ENCODE results near the gene CENPF.

Gene CENPF

DNA sequence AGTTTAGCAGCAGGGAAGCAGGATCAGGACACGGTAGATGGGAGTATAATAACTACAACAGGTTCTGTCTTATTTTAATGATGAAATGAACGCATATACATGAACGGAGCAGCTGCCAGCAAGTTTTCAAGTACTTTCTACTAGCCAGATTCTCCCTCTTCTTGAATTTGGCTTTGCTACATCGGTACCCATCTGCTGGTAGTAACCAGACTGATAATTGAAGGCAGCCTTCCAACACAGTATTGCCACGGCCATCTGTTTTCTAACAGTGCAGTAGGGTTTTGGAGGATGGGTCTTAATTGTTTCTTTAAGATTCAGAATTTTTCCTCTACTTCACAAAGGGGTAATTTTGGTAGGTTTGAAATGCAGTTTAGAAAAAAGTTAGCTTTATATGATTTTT lies 33.4 kb downstream of the CENPF start:
- H4K20me1 ChIP-seq (ENCODE audit: insufficient read depth, low read length), result no peaks in the 10 kb centered on the region
- H3K9me3 ChIP-seq (ENCODE audit: low read length), result no peaks in the 10 kb centered on the region
- no peak overlapping the region for H3K4me2 ChIP-seq (ENCODE audit: low read length)
- no peak overlapping the region for H3K4me3 ChIP-seq (ENCODE audit: low read depth, low read length, poor library complexity, severe bottlenecking)
- H3K27me3 ChIP-seq (ENCODE audit: insufficient read depth, low read length), result no peaks in the 10 kb centered on the region
- H3K9ac ChIP-seq (ENCODE audit: low read length), result no peak overlapping the region
- H3K27ac ChIP-seq (ENCODE audit: low read depth, low read length, poor library complexity, severe bottlenecking), result no peak overlapping the region
- TF ChIP-seq CTCF (IDR thresholded peaks at IDR 0.05; ENCODE audit: low read length), result no peak
- TF ChIP-seq EZH2 (IDR thresholded peaks at IDR 0.05; ENCODE audit: borderline replicate concordance, low read length), result no peak
- H2AFZ ChIP-seq (ENCODE audit: low read length), result no peak overlapping the region
- no peaks in the 10 kb centered on the region for H3K4me1 ChIP-seq (ENCODE audit: insufficient read depth, low read length, severe bottlenecking)
- no peaks in the 10 kb centered on the region for H3K79me2 ChIP-seq (ENCODE audit: insufficient read depth, low read length)
- H3K9me2 ChIP-seq (ENCODE audit: low read depth, low read length), result no peaks in the 10 kb centered on the region
- H3K36me3 ChIP-seq (ENCODE audit: insufficient read depth, low read length), result peaks cover 100% of the 10 kb centered on the region
- no peaks in the 10 kb centered on the region for H3F3A ChIP-seq (ENCODE audit: insufficient read depth, low read length)

- H3K9me2 ChIP-seq (ENCODE audit: low read depth, low read length), result no peaks in the 10 kb centered on the region
- H2AFZ ChIP-seq (ENCODE audit: low read length), result no peak overlapping the region
- no peak for TF ChIP-seq CTCF (IDR thresholded peaks at IDR 0.05; ENCODE audit: low read length)
- TF ChIP-seq EZH2 (IDR thresholded peaks at IDR 0.05; ENCODE audit: borderline replicate concordance, low read length), result no peak
- H3K36me3 ChIP-seq (ENCODE audit: insufficient read depth, low read length), result peaks cover 100% of the 10 kb centered on the region
- no peaks in the 10 kb centered on the region for H3K4me1 ChIP-seq (ENCODE audit: insufficient read depth, low read length, severe bottlenecking)
- H3K9me3 ChIP-seq (ENCODE audit: low read length), result no peaks in the 10 kb centered on the region
- H3K4me3 ChIP-seq (ENCODE audit: low read depth, low read length, poor library complexity, severe bottlenecking), result no peak overlapping the region
- H3K9ac ChIP-seq (ENCODE audit: low read length), result no peak overlapping the region
- no peak overlapping the region for H3K4me2 ChIP-seq (ENCODE audit: low read length)
- no peaks in the 10 kb centered on the region for H3F3A ChIP-seq (ENCODE audit: insufficient read depth, low read length)
- no peaks in the 10 kb centered on the region for H3K27me3 ChIP-seq (ENCODE audit: insufficient read depth, low read length)
- no peaks in the 10 kb centered on the region for H3K79me2 ChIP-seq (ENCODE audit: insufficient read depth, low read length)
- H3K27ac ChIP-seq (ENCODE audit: low read depth, low read length, poor library complexity, severe bottlenecking), result no peak overlapping the region
- no peaks in the 10 kb centered on the region for H4K20me1 ChIP-seq (ENCODE audit: insufficient read depth, low read length)
Observed at GRCh38 chr1:214637125-214637524, 34.1 kb downstream of the CENPF start.

GRCh38 chr1:214637722-214638458 lies 34.9 kb downstream of the CENPF start:
- H3K79me2 ChIP-seq (ENCODE audit: insufficient read depth, low read length), result no peaks in the 10 kb centered on the region
- no peak overlapping the region for H2AFZ ChIP-seq (ENCODE audit: low read length)
- H3K4me1 ChIP-seq (ENCODE audit: insufficient read depth, low read length, severe bottlenecking), result no peaks in the 10 kb centered on the region
- H3K4me2 ChIP-seq (ENCODE audit: low read length), result no peak overlapping the region
- H3K36me3 ChIP-seq (ENCODE audit: insufficient read depth, low read length), result peaks cover 100% of the 10 kb centered on the region
- no peak overlapping the region for H3K9ac ChIP-seq (ENCODE audit: low read length)
- no peaks in the 10 kb centered on the region for H3K27me3 ChIP-seq (ENCODE audit: insufficient read depth, low read length)
- no peak overlapping the region for H3K27ac ChIP-seq (ENCODE audit: low read depth, low read length, poor library complexity, severe bottlenecking)
- H3K9me3 ChIP-seq (ENCODE audit: low read length), result no peaks in the 10 kb centered on the region
- no peak overlapping the region for H3K4me3 ChIP-seq (ENCODE audit: low read depth, low read length, poor library complexity, severe bottlenecking)
- no peaks in the 10 kb centered on the region for H3F3A ChIP-seq (ENCODE audit: insufficient read depth, low read length)
- TF ChIP-seq EZH2 (IDR thresholded peaks at IDR 0.05; ENCODE audit: borderline replicate concordance, low read length) (no peak), CTCF (IDR thresholded peaks at IDR 0.05; ENCODE audit: low read length) (peak; percentile 73)
- H3K9me2 ChIP-seq (ENCODE audit: low read depth, low read length), result no peaks in the 10 kb centered on the region
- no peaks in the 10 kb centered on the region for H4K20me1 ChIP-seq (ENCODE audit: insufficient read depth, low read length)

Data from OCI-LY1 (cell line).